ENCODE results near the gene MRPL53.

The MRPL53 gene

DNA sequence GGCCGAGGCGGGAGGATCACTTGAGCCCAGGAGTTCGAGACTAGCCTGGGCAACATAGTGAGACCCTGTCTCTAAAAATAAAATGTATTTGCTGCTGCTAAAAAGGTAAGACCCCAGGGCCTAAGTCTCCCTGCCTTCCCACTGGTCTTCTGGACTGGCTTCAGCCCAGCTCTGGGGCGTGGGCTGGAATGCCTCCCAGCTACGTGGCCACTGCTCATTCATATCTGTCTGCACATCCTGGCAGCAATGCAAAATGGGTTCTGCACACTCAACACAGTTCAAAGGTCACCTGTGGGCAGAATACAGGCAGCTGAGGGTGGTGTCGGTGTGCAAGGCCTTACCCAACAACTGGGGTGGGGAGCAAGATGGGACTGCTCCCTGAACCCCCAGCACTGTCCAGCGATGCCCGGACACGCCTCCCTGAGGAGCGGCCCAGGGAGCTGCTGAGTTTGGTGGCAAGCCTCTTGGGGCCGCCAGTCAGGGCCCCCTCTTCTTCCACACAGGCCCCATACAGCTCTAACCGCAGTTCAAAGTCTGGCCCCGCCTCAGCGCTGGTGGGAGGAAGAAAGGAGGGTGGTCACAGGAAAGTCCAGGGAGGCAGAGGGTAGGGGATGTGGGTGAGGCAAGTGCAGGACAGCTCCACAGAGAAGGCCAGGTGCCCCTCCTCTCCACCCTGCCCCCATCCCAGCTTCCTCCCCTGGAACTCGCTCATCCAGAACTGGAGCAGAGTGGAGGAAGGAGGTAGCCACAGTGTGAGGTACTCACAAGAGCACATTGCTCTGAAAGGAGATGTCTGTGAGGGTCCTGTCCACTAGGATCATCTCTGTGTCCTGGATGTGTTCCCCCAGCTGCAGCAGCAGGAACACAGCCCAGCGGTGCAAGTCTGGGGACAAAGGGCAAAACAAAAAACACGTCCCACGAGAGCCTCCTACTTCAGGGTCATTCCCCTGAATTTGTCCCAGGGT lies 42.7 kb downstream of the MRPL53 start:
- no peaks in the 10 kb centered on the region for H3K9me3 ChIP-seq
- H3K4me2 ChIP-seq = no peak overlapping the region
- H3K4me3 ChIP-seq = no peak overlapping the region
- H3K4me1 ChIP-seq = no peaks in the 10 kb centered on the region
- H4K20me1 ChIP-seq = no peaks in the 10 kb centered on the region
- H3K9ac ChIP-seq = 0 out of 2 replicates have a peak overlapping the region, but pooled peaks have one; percentile 19
- no peak overlapping the region for H3K27ac ChIP-seq
- TF ChIP-seq Cebpa-rat (IDR thresholded peaks at IDR 0.05) = no peak
- H3K36me3 ChIP-seq = peaks cover 79% of the 10 kb centered on the region
- no peaks in the 10 kb centered on the region for H3K27me3 ChIP-seq

DNA sequence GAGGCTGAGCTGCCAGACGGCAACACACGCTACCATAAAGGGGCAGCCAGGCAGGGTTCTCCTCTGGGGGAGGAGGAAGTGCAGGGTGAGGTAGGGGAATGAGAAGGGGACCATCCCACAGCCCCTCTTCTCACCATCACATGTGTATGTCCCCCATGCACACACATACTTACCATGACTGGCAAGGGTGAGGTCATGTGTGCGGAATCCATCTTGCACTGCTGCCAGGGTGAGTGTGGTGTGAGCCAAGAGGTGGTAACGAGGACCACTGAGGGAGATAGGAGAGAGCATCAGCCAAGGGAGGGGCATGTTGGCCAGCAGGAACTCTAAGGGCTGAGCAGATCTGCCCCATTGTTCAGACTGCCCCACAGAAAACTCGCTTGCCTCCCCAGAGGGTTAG lies 43.8 kb downstream of the MRPL53 start:
- no peak for TF ChIP-seq Cebpa-rat (IDR thresholded peaks at IDR 0.05)

DNA sequence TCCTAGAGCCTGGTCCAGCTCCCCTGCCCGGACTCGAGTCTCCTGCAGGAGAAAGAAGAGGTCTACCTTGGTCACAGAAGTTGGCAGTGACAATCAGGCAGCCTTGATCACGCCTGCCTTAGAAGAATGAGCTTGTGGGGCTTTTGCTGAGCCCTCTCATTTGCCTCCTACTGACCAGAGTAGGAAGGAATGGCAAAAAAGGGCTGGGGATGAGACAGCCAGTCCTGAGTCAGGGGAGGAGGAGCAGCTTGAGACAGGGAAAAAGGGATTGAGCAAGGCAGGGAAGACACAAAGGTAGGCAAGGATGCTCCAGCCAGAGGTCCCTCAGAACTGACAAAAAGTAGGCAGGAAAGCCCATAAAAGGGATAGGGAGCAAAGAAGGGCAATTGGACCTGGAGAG lies 44.9 kb downstream of the MRPL53 start:
- Histone ChIP-seq H3K4me3 (no peak overlapping the region), H3K4me2 (no peak overlapping the region), H3K36me3 (peaks cover 87% of the 10 kb centered on the region), H3K27ac (no peak overlapping the region), H4K20me1 (no peaks in the 10 kb centered on the region), H3K27me3 (no peaks in the 10 kb centered on the region), H3K9me3 (no peaks in the 10 kb centered on the region), H3K4me1 (peaks cover 11% of the 10 kb centered on the region), H3K9ac (no peak overlapping the region)
- no peak for TF ChIP-seq Cebpa-rat (IDR thresholded peaks at IDR 0.05)

More for the DNA sequence above, 43.8 kb downstream of the MRPL53 start:
- H3K36me3 ChIP-seq = peaks cover 88% of the 10 kb centered on the region
- no peaks in the 10 kb centered on the region for H3K27me3 ChIP-seq
- no peaks in the 10 kb centered on the region for H4K20me1 ChIP-seq
- no peaks in the 10 kb centered on the region for H3K4me1 ChIP-seq
- H3K9ac ChIP-seq = no peak overlapping the region
- no peak overlapping the region for H3K27ac ChIP-seq
- H3K9me3 ChIP-seq = no peaks in the 10 kb centered on the region
- no peak overlapping the region for H3K4me2 ChIP-seq
- no peak overlapping the region for H3K4me3 ChIP-seq

DNA sequence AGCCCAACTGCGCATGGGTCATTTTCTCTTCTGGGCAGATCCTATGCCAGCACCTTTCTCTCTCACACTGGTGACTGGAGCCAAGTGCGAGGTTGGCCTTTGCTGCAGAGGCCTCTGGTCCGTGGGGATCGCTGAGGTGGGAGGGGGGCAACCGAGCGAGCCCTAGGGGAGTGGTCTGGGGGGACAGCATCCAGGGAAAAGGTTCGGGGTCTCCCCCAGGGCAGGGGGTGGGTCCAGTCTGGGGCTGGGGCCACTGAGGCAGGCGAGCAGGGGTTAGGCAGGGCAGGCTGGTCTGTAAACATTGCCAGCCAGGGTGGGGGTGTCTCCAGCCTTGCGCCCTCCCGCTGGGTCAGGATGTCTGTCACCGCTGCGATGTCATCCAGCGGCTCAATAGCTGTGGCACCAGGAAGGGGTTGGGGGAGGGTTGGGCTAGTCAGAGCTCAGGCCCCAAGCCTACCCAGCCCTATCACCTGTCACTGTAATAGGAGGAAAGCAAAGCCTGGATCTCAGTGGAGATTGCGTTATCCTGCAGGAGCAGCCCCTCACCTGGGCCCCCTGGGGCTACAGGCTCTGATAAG lies 46.2 kb downstream of the MRPL53 start:
- Histone ChIP-seq H3K4me3 (no peak overlapping the region), H4K20me1 (no peaks in the 10 kb centered on the region), H3K27me3 (no peaks in the 10 kb centered on the region), H3K9ac (no peak overlapping the region; the same call in 1 of the 2 replicates), H3K36me3 (peaks cover 74% of the 10 kb centered on the region), H3K4me2 (no peak overlapping the region), H3K4me1 (peaks cover 18% of the 10 kb centered on the region), H3K27ac (no peak overlapping the region), H3K9me3 (no peaks in the 10 kb centered on the region)
- no peak for TF ChIP-seq Cebpa-rat (IDR thresholded peaks at IDR 0.05)

DNA sequence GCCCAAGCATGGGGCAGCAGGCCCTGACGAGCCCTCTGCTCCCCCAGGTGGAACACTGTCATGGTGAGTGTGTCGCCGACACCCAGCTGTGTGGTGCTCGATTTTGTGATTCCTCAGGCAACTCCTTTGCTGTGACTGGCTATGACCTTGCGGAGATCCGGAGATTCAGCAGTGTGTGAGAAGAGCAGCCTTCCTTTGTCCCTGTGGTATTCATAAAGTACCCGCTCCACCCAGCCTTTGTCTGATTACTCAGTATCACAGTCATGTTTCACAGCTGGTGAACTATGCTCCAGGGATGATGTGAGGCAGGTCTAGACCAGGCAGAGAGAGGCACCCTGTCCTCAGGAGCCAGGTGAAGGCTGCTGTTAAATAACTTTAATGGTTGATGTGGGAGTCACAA lies 47.0 kb downstream of the MRPL53 start:
- TF ChIP-seq Cebpa-rat (IDR thresholded peaks at IDR 0.05) = no peak
- no peak overlapping the region for H3K27ac ChIP-seq
- no peak overlapping the region for H3K4me3 ChIP-seq
- H3K27me3 ChIP-seq = peaks cover 4% of the 10 kb centered on the region; the same call in 1 of the 2 replicates
- peaks cover 25% of the 10 kb centered on the region for H3K4me1 ChIP-seq
- no peak overlapping the region for H3K9ac ChIP-seq
- H4K20me1 ChIP-seq = no peaks in the 10 kb centered on the region
- H3K9me3 ChIP-seq = no peaks in the 10 kb centered on the region
- H3K4me2 ChIP-seq = no peak overlapping the region
- H3K36me3 ChIP-seq = peaks cover 67% of the 10 kb centered on the region

DNA sequence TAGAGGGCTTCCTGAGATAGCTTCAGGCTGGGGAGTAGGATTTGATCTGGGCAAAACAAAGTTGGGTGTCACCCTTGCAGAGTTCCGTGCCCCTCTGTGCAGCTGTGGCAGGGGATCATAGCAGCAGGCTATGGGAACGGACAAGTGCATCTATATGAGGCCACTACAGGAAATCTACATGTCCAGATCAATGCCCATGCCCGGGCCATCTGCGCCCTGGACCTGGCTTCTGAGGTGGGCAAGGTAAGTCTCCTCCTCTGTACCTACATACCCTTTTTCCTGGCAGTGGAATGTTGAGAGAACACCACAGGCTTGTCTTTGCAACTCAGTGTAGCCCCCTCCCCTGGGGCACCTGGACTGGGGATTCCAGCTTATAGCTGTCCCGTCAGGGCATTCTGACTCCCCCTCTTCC lies 47.5 kb downstream of the MRPL53 start:
- H4K20me1 ChIP-seq = no peaks in the 10 kb centered on the region
- peaks cover 62% of the 10 kb centered on the region for H3K36me3 ChIP-seq
- H3K9me3 ChIP-seq = no peaks in the 10 kb centered on the region
- no peak overlapping the region for H3K27ac ChIP-seq
- H3K4me1 ChIP-seq = peaks cover 28% of the 10 kb centered on the region
- peaks cover 8% of the 10 kb centered on the region; the same call in 1 of the 2 replicates for H3K27me3 ChIP-seq
- H3K4me2 ChIP-seq = no peak overlapping the region
- TF ChIP-seq Cebpa-rat (IDR thresholded peaks at IDR 0.05) = no peak
- no peak overlapping the region for H3K9ac ChIP-seq
- no peak overlapping the region for H3K4me3 ChIP-seq

DNA sequence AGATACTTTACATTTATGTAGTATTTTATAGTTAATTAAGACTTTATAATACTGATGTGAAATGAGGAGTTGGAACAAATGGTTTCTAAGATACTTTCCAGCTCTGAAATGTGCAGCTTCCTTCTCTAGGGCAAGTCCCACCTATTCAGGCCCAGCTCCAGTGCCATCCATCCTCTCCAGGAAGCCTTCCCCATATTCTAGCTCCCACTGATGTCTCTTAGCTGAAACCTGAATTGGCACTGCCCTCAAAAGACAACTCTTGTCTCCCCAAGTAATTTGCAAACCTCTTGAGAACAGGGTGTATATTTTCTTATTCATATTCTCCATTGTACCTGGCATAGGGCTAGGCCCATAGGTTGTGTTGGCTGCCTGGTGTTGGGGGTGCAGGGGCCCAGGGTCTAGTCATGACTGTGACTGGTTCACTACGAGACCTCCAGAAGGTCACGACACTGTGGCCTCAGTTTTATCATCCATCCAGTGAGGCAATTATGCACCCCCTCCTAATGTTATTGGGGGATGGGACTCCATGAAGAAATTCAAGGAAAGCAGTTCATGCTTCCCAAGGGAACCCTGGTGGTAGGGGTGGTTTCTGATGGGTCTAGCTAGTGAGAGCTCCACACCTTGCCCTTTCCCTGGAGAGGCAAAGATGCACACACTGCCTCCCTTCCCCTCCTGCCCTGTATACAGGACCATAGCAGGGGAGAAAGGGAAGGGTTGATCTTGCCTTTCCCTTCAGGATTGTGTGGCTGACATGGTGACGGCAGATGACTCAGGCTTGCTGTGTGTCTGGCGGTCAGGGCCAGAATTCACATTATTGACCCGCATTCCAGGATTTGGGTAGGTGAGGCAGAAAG lies 48.1 kb downstream of the MRPL53 start:
- no peak overlapping the region for H3K27ac ChIP-seq
- no peak overlapping the region for H3K4me3 ChIP-seq
- H3K36me3 ChIP-seq = peaks cover 55% of the 10 kb centered on the region
- no peaks in the 10 kb centered on the region for H3K9me3 ChIP-seq
- H3K27me3 ChIP-seq = peaks cover 8% of the 10 kb centered on the region; the same call in 1 of the 2 replicates
- H3K4me2 ChIP-seq = no peak overlapping the region
- no peak for TF ChIP-seq Cebpa-rat (IDR thresholded peaks at IDR 0.05)
- peaks cover 34% of the 10 kb centered on the region for H3K4me1 ChIP-seq
- H4K20me1 ChIP-seq = no peaks in the 10 kb centered on the region
- no peak overlapping the region for H3K9ac ChIP-seq

DNA sequence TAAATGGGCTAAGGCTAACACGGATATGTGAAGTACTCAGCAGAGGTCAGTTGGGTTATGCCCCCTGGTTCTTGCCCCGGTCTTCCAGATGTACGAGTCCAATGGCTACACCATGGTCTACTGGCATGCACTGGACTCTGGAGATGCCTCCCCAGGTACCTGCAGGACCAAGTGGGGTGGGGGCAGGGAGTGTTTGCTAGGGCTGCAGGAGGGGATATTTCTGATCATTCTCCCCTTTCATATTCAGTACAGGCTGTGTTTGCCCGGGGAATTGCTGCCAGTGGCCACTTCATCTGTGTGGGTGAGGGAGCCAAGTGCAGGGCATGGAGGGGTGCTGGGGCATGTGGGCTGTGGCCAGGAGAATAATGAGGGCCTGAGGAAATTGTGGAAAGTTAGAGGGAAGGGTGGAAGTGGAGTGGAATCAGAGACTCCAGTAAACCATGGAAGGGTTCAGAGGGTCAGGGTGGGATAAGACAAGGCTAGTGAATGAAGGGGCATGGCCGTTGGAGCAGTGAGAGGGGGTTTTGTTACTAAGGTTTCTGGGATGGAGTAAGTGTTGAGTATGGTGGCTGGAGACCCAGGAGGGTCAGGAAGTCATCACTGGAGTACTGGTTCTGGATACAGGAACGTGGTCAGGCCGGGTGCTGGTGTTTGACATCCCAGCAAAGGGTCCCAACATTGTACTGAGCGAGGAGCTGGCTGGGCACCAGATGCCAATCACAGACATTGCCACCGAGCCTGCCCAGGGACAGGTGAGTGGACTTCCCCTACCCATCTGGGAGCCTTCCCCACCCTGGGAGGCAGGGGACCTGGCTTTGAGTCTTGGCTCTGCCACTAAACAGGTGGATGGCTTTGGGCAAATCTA lies 49.0 kb downstream of the MRPL53 start:
- H3K9ac ChIP-seq = no peak overlapping the region
- peaks cover 46% of the 10 kb centered on the region for H3K36me3 ChIP-seq
- H3K9me3 ChIP-seq = no peaks in the 10 kb centered on the region
- no peak for TF ChIP-seq Cebpa-rat (IDR thresholded peaks at IDR 0.05)
- no peak overlapping the region for H3K4me2 ChIP-seq
- no peak overlapping the region for H3K27ac ChIP-seq
- H4K20me1 ChIP-seq = no peaks in the 10 kb centered on the region
- peaks cover 38% of the 10 kb centered on the region for H3K4me1 ChIP-seq
- peaks cover 8% of the 10 kb centered on the region; the same call in 1 of the 2 replicates for H3K27me3 ChIP-seq
- no peak overlapping the region for H3K4me3 ChIP-seq
